ENCODE results near the gene MOGAT1. TPM values are rescaled to one million over a fixed set of nuclear protein-coding genes. Genes with fewer than 3 reads are reported as not detected.

MOGAT1 gene
- total and polyA plus RNA-seq, 2 of the 13 experiments (the other 11 are each of a cell fraction or from before 2014, with no cell fraction given), result 0.98 to 4.3 TPM

- TF ChIP-seq ARID4A (CRISPR knock-in tag; IDR thresholded peaks at IDR 0.05; ENCODE audit: borderline replicate concordance) (peak; percentile 45; the same call in 1 of the 2 replicates), HHEX (CRISPR knock-in tag; IDR thresholded peaks at IDR 0.05) (0 out of 2 replicates have a peak, but pooled peaks have one; percentile 36), PHF20 (CRISPR knock-in tag; IDR thresholded peaks at IDR 0.05) (no peak), DMAP1 (CRISPR knock-in tag; IDR thresholded peaks at IDR 0.05) (0 out of 2 replicates have a peak, but pooled peaks have one; percentile 43), HNF4G (IDR thresholded peaks at IDR 0.05; ENCODE audit: borderline replicate concordance, low read depth, low read length) (peak; percentile 47; the same call in 1 of the 2 replicates), HNF4G (CRISPR knock-in tag; IDR thresholded peaks at IDR 0.05; ENCODE audit: borderline replicate concordance, low read depth) (peak; percentile 86), ATF4 (CRISPR knock-in tag; IDR thresholded peaks at IDR 0.05) (peak in 1 of 2 experiments; percentile 79; a peak in 2 of 4 replicates), DNMT1 (CRISPR knock-in tag; IDR thresholded peaks at IDR 0.05) (peak; percentile 70; the same call in 1 of the 2 replicates), MTA3 (CRISPR knock-in tag; IDR thresholded peaks at IDR 0.05) (no peak), POGZ (CRISPR knock-in tag; IDR thresholded peaks at IDR 0.05) (peak; percentile 91; the same call in 1 of the 2 replicates), RBFOX2 (IDR thresholded peaks at IDR 0.05; ENCODE audit: low read depth, low read length) (no peak), PRPF4 (IDR thresholded peaks at IDR 0.05; ENCODE audit: low read depth, low read length, poor library complexity, severe bottlenecking) (no peak), ZMYM4 (CRISPR knock-in tag; IDR thresholded peaks at IDR 0.05) (peak; percentile 84), ZNF292 (CRISPR knock-in tag; IDR thresholded peaks at IDR 0.05; ENCODE audit: borderline replicate concordance, low read depth) (0 out of 2 replicates have a peak, but pooled peaks have one; percentile 76), CEBPB (IDR thresholded peaks at IDR 0.05; ENCODE audit: borderline replicate concordance, low read depth, low read length) (peak; percentile 66), SIX1 (CRISPR knock-in tag; IDR thresholded peaks at IDR 0.05; ENCODE audit: borderline replicate concordance) (no peak), HIC2 (CRISPR knock-in tag; IDR thresholded peaks at IDR 0.05; ENCODE audit: low read depth) (no peak), MAX (IDR thresholded peaks at IDR 0.05) (0 out of 2 replicates have a peak, but pooled peaks have one; percentile 31), NFYC (CRISPR knock-in tag; IDR thresholded peaks at IDR 0.05) (no peak), ZNF333 (CRISPR knock-in tag; IDR thresholded peaks at IDR 0.05; ENCODE audit: borderline replicate concordance) (no peak; the same call in 1 of the 2 replicates), ZNF792 (CRISPR knock-in tag; IDR thresholded peaks at IDR 0.05) (no peak; the same call in 1 of the 2 replicates)
- TF ChIP-seq, protein P1, sequence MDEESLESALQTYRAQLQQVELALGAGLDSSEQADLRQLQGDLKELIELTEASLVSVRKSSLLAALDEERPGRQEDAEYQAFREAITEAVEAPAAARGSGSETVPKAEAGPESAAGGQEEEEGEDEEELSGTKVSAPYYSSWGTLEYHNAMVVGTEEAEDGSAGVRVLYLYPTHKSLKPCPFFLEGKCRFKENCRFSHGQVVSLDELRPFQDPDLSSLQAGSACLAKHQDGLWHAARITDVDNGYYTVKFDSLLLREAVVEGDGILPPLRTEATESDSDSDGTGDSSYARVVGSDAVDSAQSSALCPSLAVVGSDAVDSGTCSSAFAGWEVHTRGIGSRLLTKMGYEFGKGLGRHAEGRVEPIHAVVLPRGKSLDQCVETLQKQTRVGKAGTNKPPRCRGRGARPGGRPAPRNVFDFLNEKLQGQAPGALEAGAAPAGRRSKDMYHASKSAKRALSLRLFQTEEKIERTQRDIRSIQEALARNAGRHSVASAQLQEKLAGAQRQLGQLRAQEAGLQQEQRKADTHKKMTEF (CRISPR knock-in tag; IDR thresholded peaks at IDR 0.05), result no peak; the same call in 1 of the 2 replicates
Observed at GRCh38 chr2:222707689-222708273, 36.3 kb downstream of the MOGAT1 start (continued).

Measured in HepG2 (cell line).